IMR-90 (cell line): ENCODE results near the gene AP3B1. TPM values are rescaled to one million over a fixed set of nuclear protein-coding genes. Genes with fewer than 3 reads are reported as not detected.

Experiments used
- ATAC-seq: fragments of 200-7000 bp; cut with Tn5 transposase; 2 replicates; pipeline ENCODE4 v1.9.1; 2020; ENCODE audit warnings: low read depth, mild to moderate bottlenecking, moderate library complexity
- BruUV-seq: library from RNA; stranded (reverse); fragments of 400-500 nt; replicated peaks from 2 replicates; lab custom pipeline; 2021; lab: Mats Ljungman, UMichigan
- CTCF ChIA-PET: fragments of 300-600 bp; formaldehyde crosslinking; extraction: SDS; loops from one replicate; lab custom pipeline; 2021; ENCODE audit warnings: antibody characterized with exemption; lab: Yijun Ruan, JAX
- POLR2A ChIA-PET: fragments of 300-600 bp; sonication (Branson Sonifier 250); formaldehyde crosslinking; loops from one replicate; lab custom pipeline; 2022; ENCODE audit warnings: antibody characterized with exemption; ENCODE audit not compliant: unreplicated experiment; lab: Charles Lee
- DNase-seq: peaks from one replicate; pipeline ENCODE4 v3.0.0; 2013
- H2AFZ ChIP-seq: replicated peaks from 2 replicates; pipeline ENCODE3; 2013; ENCODE audit warnings: low read length, mild to moderate bottlenecking; ENCODE audit not compliant: poor library complexity
- H2AK5ac ChIP-seq: 2 replicates; pipeline ENCODE4 v1.6.1; 2013; ENCODE audit warnings: low read depth, low read length, inconsistent platforms
- H2AK9ac ChIP-seq: replicated peaks from 2 replicates; pipeline ENCODE3; 2013; ENCODE audit warnings: mild to moderate bottlenecking, low read depth, low read length, moderate library complexity; ENCODE audit not compliant: poor library complexity
- H2BK120ac ChIP-seq: 2 replicates; pipeline ENCODE4 v1.6.1; 2013; ENCODE audit warnings: low read depth, low read length, inconsistent platforms
- H2BK15ac ChIP-seq: 3 replicates; pipeline ENCODE4 v1.6.1; 2013; ENCODE audit warnings: low read depth, low read length, inconsistent platforms
- H2BK20ac ChIP-seq: 2 replicates; pipeline ENCODE4 v1.6.1; 2013; ENCODE audit warnings: low read depth, mild to moderate bottlenecking, inconsistent platforms, low read length, moderate library complexity
- H2BK5ac ChIP-seq: 2 replicates; pipeline ENCODE4 v1.6.1; 2013; ENCODE audit warnings: mild to moderate bottlenecking, low read depth, low read length, inconsistent platforms; ENCODE audit not compliant: poor library complexity, severe bottlenecking
- H3K14ac ChIP-seq: replicated peaks from 2 replicates; pipeline ENCODE4 v1.6.1; 2013; ENCODE audit warnings: low read depth, low read length, inconsistent platforms
- H3K18ac ChIP-seq: 2 replicates; pipeline ENCODE4 v1.6.1; 2013; ENCODE audit warnings: low read depth, low read length, control low read depth
- H3K23ac ChIP-seq: 2 replicates; pipeline ENCODE4 v1.6.1; 2013; ENCODE audit warnings: low read depth, low read length, inconsistent platforms
- H3K27ac ChIP-seq: 2 replicates; pipeline ENCODE4 v1.5.1; 2013; ENCODE audit warnings: mild to moderate bottlenecking, control low read depth, low read length; ENCODE audit not compliant: insufficient read depth
- H3K27me3 ChIP-seq: 2 replicates; pipeline ENCODE4 v1.6.1; 2013; ENCODE audit warnings: low read length; ENCODE audit not compliant: control insufficient read depth, insufficient read depth
- H3K36me3 ChIP-seq: 2 replicates; pipeline ENCODE4 v1.6.1; 2013; ENCODE audit warnings: low read length, mixed read lengths; ENCODE audit not compliant: control insufficient read depth, insufficient read depth
- H3K4ac ChIP-seq: 2 replicates; pipeline ENCODE4 v1.6.1; 2013; ENCODE audit warnings: low read depth, low read length, inconsistent platforms
- H3K4me1 ChIP-seq: 2 replicates; pipeline ENCODE4 v1.6.1; 2013; ENCODE audit warnings: low read length, mixed read lengths; ENCODE audit not compliant: control insufficient read depth, insufficient read depth
- H3K4me2 ChIP-seq: 2 replicates; pipeline ENCODE4 v1.6.1; 2013; ENCODE audit warnings: low read depth, mild to moderate bottlenecking, control low read depth, low read length, moderate library complexity
- H3K4me3 ChIP-seq: 2 replicates; pipeline ENCODE4 v1.5.1; 2013; ENCODE audit warnings: low read depth, mild to moderate bottlenecking, control low read depth, low read length, moderate library complexity; ENCODE audit not compliant: insufficient read depth
- H3K56ac ChIP-seq: 2 replicates; pipeline ENCODE4 v1.6.1; 2013; ENCODE audit warnings: low read length, inconsistent platforms; ENCODE audit not compliant: insufficient read depth; ENCODE audit errors: extremely low read depth
- H3K79me1 ChIP-seq, 2 experiments: 2 replicates each; pipeline ENCODE4 v1.6.1; 2013; ENCODE audit warnings: low read length in 2 of 2, inconsistent platforms in 1 of 2, low read depth in 1 of 2
- H3K9ac ChIP-seq: 2 replicates; pipeline ENCODE4 v1.6.1; 2013; ENCODE audit warnings: low read depth, low read length, control low read depth
- H3K9me1 ChIP-seq: 2 replicates; pipeline ENCODE4 v1.6.1; 2013; ENCODE audit warnings: low read length, inconsistent platforms; ENCODE audit not compliant: insufficient read depth
- H3K9me3 ChIP-seq: 2 replicates; pipeline ENCODE4 v1.6.1; 2013; ENCODE audit warnings: low read length; ENCODE audit not compliant: control insufficient read depth, insufficient read depth
- H4K20me1 ChIP-seq: 2 replicates; pipeline ENCODE4 v1.6.1; 2013; ENCODE audit warnings: low read length, inconsistent platforms; ENCODE audit not compliant: insufficient read depth
- H4K5ac ChIP-seq: 2 replicates; pipeline ENCODE4 v1.6.1; 2013; ENCODE audit warnings: mild to moderate bottlenecking, low read depth, low read length, control low read depth
- H4K8ac ChIP-seq, 2 experiments: 2 replicates each; pipeline ENCODE4 v1.6.1; 2013; ENCODE audit warnings: low read depth in 2 of 2, low read length in 2 of 2, control low read depth in 1 of 2, inconsistent platforms in 1 of 2
- H4K91ac ChIP-seq: 2 replicates; pipeline ENCODE4 v1.6.1; 2013; ENCODE audit warnings: low read depth, low read length, inconsistent platforms; ENCODE audit not compliant: insufficient read depth
- CEBPB ChIP-seq: IDR thresholded peaks from 2 replicates; pipeline ENCODE4 v1.6.1; 2012; ENCODE audit warnings: low read depth, low read length, improper control_type of control experiment
- MAFK ChIP-seq: IDR thresholded peaks from 2 replicates; pipeline ENCODE4 v1.6.1; 2012; ENCODE audit warnings: low read depth, low read length, improper control_type of control experiment
- MAZ ChIP-seq: IDR thresholded peaks from 2 replicates; pipeline ENCODE4 v1.6.1; 2012; ENCODE audit warnings: low read depth, mild to moderate bottlenecking, low read length, improper control_type of control experiment, moderate library complexity, borderline replicate concordance
- NFE2L2 ChIP-seq: fragments of 150-350 bp; IDR thresholded peaks from 2 replicates; pipeline ENCODE4 v1.6.1; 2016; ENCODE audit warnings: low read depth, mild to moderate bottlenecking, low read length
- RAD21 ChIP-seq: IDR thresholded peaks from 2 replicates; pipeline ENCODE4 v1.6.1; 2012; ENCODE audit warnings: low read length, improper control_type of control experiment
- RCOR1 ChIP-seq: IDR thresholded peaks from 2 replicates; pipeline ENCODE4 v1.6.1; 2012; ENCODE audit warnings: mild to moderate bottlenecking, low read length, improper control_type of control experiment; ENCODE audit not compliant: insufficient replicate concordance
- SMC3 ChIP-seq: fragments of 150-350 bp; IDR thresholded peaks from 2 replicates; pipeline ENCODE4 v1.6.1; 2016; ENCODE audit warnings: low read depth, mild to moderate bottlenecking, antibody characterized with exemption, low read length, moderate library complexity
- WGBS, 2 experiments: methylation state at CpG; one replicate each; pipeline versions ENCODE4 v1.1.5 to v1.1.7; 2013; ENCODE audit warnings: missing lambda C conversion rate in 2 of 2; ENCODE audit not compliant: insufficient read length in 1 of 2; ENCODE audit errors: extremely low coverage in 2 of 2; 5-methylcytosine and 5-hydroxymethylcytosine counted together
- dilution Hi-C: fragments of 300-500 bp; cut with HindIII; formaldehyde crosslinking; loops from one replicate; pipeline ENCODE4 v1.14.3; 2018; ENCODE audit warnings: low sequenced_read_pairs; ENCODE audit not compliant: unreplicated experiment
- in situ Hi-C: fragments of 300-500 bp; cut with MboI; formaldehyde crosslinking; loops from 3 replicates; pipeline ENCODE4 v1.14.3; 2019; ENCODE audit warnings: low sequenced_read_pairs, inconsistent platforms, mixed read lengths
- intact Hi-C: fragments of 100-400 bp; cut with micrococcal nuclease; formaldehyde crosslinking; loops from 2 replicates; pipeline ENCODE4 v1.10.0; 2022
- polyA plus RNA-seq, 3 experiments: library from polyadenylated mRNA; depleted of rRNA; stranded (reverse); fragments of >200 nt; gene quantifications; 2 replicates each; pipeline ENCODE4 v1.2.3, GENCODE V29; 2012; ENCODE audit warnings: low replicate concordance in 1 of 3
- total RNA-seq: library from RNA; depleted of rRNA; stranded (reverse); fragments of >200 nt; gene quantifications from 2 replicates; pipeline ENCODE4 v1.2.3, GENCODE V29; 2012
- TF ChIP-seq, protein P1 (sequence below): fragments of 150-350 bp; IDR thresholded peaks from 2 replicates; pipeline ENCODE4 v1.6.1; 2017; ENCODE audit warnings: mild to moderate bottlenecking, antibody characterized with exemption, low read length, low read depth
- TF ChIP-seq, protein P2 (sequence below): fragments of 150-350 bp; IDR thresholded peaks from 2 replicates; pipeline ENCODE4 v1.6.1; 2016; ENCODE audit warnings: low read depth, mild to moderate bottlenecking, low read length, moderate library complexity, borderline replicate concordance
- TF ChIP-seq, protein P3 (sequence below): conservative IDR thresholded peaks from 2 replicates; pipeline ENCODE4 v1.5.1; 2012; ENCODE audit warnings: mild to moderate bottlenecking, low read depth, low read length, improper control_type of control experiment

Gene AP3B1
- total and polyA plus RNA-seq, 2 of the 4 experiments (the other 2 are of a cell fraction), result 33.1 to 59.0 TPM

DNA sequence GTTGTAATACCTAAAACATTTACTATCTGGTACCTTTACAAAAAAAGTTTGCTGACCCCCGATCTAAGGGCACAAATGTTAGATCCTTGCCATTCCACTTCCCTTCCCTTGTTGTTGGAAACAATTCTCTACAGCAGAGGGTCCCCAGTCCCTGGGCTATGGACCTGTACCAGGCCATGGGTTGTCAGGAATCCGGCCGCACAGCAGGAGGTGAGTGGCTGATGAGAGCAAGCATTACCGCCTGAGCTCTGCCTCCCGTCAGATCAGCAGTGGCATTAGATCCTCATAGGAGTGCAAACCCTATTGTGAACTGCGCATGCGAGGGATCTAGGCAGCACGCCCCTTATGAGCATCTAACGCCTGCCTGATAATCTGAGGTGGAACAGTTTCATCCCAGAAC, 248.5 kb downstream of the AP3B1 start:
- no peak overlapping the region for H4K8ac ChIP-seq
- no peaks in the 10 kb centered on the region for H3K4me1 ChIP-seq
- no peak overlapping the region for H2BK120ac ChIP-seq
- H3K9me3 ChIP-seq, result no peaks in the 10 kb centered on the region
- H3K9me1 ChIP-seq, result no peaks in the 10 kb centered on the region
- CTCF ChIA-PET, result no interaction called here
- no peak overlapping the region for H3K4ac ChIP-seq
- peaks cover 3 to 4% of the 10 kb centered on the region in 2 experiments; a peak in 1 of 4 replicates for H3K79me1 ChIP-seq
- no peak overlapping the region for H4K91ac ChIP-seq
- no peak overlapping the region for H3K9ac ChIP-seq
- no peak overlapping the region for H3K14ac ChIP-seq
- DNase-seq (no peak), ATAC-seq (no peak)
- H2BK5ac ChIP-seq, result no peak overlapping the region
- intact Hi-C loops, result no loop called here
- POLR2A ChIA-PET, result no interaction called here
- no peaks in the 10 kb centered on the region for H3K27me3 ChIP-seq
- no peak overlapping the region for H3K27ac ChIP-seq
- no peak overlapping the region for H3K4me2 ChIP-seq
- no TSS peak for BruUV-seq
- no CpG with 5 or more reads among the region's 9 CpGs for WGBS, 2 experiments
- H3K56ac ChIP-seq, result no peak overlapping the region
- no peak overlapping the region for H2AFZ ChIP-seq
- no peak overlapping the region for H3K4me3 ChIP-seq
- H4K20me1 ChIP-seq, result peaks cover 4% of the 10 kb centered on the region; the same call in 1 of the 2 replicates
- no peak overlapping the region for H4K5ac ChIP-seq
- in situ Hi-C loops, result no loop called here
- no peak overlapping the region for H3K18ac ChIP-seq
- no peak overlapping the region for H2BK15ac ChIP-seq
- TF ChIP-seq CEBPB, result no peak
- no peak for TF ChIP-seq SMC3
- TF ChIP-seq RAD21, result no peak
- TF ChIP-seq, protein P1, sequence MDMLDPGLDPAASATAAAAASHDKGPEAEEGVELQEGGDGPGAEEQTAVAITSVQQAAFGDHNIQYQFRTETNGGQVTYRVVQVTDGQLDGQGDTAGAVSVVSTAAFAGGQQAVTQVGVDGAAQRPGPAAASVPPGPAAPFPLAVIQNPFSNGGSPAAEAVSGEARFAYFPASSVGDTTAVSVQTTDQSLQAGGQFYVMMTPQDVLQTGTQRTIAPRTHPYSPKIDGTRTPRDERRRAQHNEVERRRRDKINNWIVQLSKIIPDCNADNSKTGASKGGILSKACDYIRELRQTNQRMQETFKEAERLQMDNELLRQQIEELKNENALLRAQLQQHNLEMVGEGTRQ, result no peak
- no peak for TF ChIP-seq MAZ
- TF ChIP-seq NFE2L2, result no peak
- no peak for TF ChIP-seq RCOR1
- TF ChIP-seq, protein P2, sequence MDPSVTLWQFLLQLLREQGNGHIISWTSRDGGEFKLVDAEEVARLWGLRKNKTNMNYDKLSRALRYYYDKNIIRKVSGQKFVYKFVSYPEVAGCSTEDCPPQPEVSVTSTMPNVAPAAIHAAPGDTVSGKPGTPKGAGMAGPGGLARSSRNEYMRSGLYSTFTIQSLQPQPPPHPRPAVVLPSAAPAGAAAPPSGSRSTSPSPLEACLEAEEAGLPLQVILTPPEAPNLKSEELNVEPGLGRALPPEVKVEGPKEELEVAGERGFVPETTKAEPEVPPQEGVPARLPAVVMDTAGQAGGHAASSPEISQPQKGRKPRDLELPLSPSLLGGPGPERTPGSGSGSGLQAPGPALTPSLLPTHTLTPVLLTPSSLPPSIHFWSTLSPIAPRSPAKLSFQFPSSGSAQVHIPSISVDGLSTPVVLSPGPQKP, result no peak
- TF ChIP-seq MAFK, result no peak
- TF ChIP-seq, protein P3, sequence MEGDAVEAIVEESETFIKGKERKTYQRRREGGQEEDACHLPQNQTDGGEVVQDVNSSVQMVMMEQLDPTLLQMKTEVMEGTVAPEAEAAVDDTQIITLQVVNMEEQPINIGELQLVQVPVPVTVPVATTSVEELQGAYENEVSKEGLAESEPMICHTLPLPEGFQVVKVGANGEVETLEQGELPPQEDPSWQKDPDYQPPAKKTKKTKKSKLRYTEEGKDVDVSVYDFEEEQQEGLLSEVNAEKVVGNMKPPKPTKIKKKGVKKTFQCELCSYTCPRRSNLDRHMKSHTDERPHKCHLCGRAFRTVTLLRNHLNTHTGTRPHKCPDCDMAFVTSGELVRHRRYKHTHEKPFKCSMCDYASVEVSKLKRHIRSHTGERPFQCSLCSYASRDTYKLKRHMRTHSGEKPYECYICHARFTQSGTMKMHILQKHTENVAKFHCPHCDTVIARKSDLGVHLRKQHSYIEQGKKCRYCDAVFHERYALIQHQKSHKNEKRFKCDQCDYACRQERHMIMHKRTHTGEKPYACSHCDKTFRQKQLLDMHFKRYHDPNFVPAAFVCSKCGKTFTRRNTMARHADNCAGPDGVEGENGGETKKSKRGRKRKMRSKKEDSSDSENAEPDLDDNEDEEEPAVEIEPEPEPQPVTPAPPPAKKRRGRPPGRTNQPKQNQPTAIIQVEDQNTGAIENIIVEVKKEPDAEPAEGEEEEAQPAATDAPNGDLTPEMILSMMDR, result no peak
- H2BK20ac ChIP-seq, result no peak overlapping the region
- dilution Hi-C loops, result no loop called here
- no peak overlapping the region for H3K23ac ChIP-seq
- no peaks in the 10 kb centered on the region for H3K36me3 ChIP-seq
- no peak overlapping the region for H2AK9ac ChIP-seq
- no peak overlapping the region for H2AK5ac ChIP-seq
